H1 (cell line): ENCODE data around the gene PPM1M. TPM values are rescaled to one million over a fixed set of nuclear protein-coding genes. Genes with fewer than 3 reads are reported as not detected.

Experiments
- ASH2L ChIP-seq: fragments of 200-600, 300-600 bp; sonication (generic); IDR thresholded peaks from one replicate; pipeline ENCODE4 v1.7.1; 2017; ENCODE audit warnings: low read length
- EGR1 ChIP-seq: IDR thresholded peaks from 2 replicates; pipeline ENCODE4 v1.6.1; 2011; ENCODE audit warnings: low read depth, low read length, borderline replicate concordance
- GTF2F1 ChIP-seq: IDR thresholded peaks from 2 replicates; pipeline ENCODE4 v1.6.1; 2012; ENCODE audit warnings: low read depth, low read length, improper control_type of control experiment, borderline replicate concordance
- JUN ChIP-seq: IDR thresholded peaks from 2 replicates; pipeline ENCODE4 v1.6.1; 2011; ENCODE audit warnings: low read depth, mild to moderate bottlenecking, improper control_type of control experiment, low read length
- KDM4A ChIP-seq: IDR thresholded peaks from one replicate; pipeline ENCODE4 v1.7.1; 2012; ENCODE audit warnings: low read depth, mild to moderate bottlenecking, moderate library complexity, low read length, inconsistent platforms; ENCODE audit not compliant: severe bottlenecking
- NRF1 ChIP-seq: IDR thresholded peaks from 2 replicates; pipeline ENCODE4 v1.6.1; 2011; ENCODE audit warnings: mild to moderate bottlenecking, low read depth, low read length, improper control_type of control experiment
- PHF8 ChIP-seq: fragments of 200-600 bp; sonication (generic); conservative IDR thresholded peaks from 2 replicates; pipeline ENCODE4 v1.7.1; 2012; ENCODE audit warnings: low read depth, mild to moderate bottlenecking, inconsistent platforms, low read length, moderate library complexity
- POLR2A ChIP-seq, 2 experiments: IDR thresholded peaks; 1 replicate in 1 of 2; 2 replicates in 1 of 2; pipeline ENCODE4 v1.6.1; 2011; ENCODE audit warnings: low read depth in 2 of 2, low read length in 2 of 2, mild to moderate bottlenecking in 2 of 2; ENCODE audit errors: control extremely low read depth in 1 of 2
- POLR2AphosphoS5 ChIP-seq: IDR thresholded peaks from 2 replicates; pipeline ENCODE4 v1.6.1; 2011; ENCODE audit warnings: low read depth, low read length
- RAD21 ChIP-seq, 2 experiments: IDR thresholded peaks in 1 of 2; conservative IDR thresholded peaks in 1 of 2; 2 replicates each; pipeline ENCODE4 v1.6.1; 2011; ENCODE audit warnings: low read depth in 2 of 2, low read length in 2 of 2, improper control_type of control experiment in 1 of 2, inconsistent platforms in 1 of 2, mild to moderate bottlenecking in 1 of 2, moderate library complexity in 1 of 2
- RFX5 ChIP-seq: IDR thresholded peaks from 2 replicates; pipeline ENCODE4 v1.6.1; 2011; ENCODE audit warnings: low read depth, low read length, improper control_type of control experiment, borderline replicate concordance
- SIN3A ChIP-seq, 2 experiments: IDR thresholded peaks in 1 of 2; conservative IDR thresholded peaks in 1 of 2; 2 replicates each; pipeline ENCODE4 v1.6.1; 2011 to 2012; ENCODE audit warnings: low read length in 2 of 2, improper control_type of control experiment in 1 of 2, low read depth in 1 of 2, mild to moderate bottlenecking in 1 of 2
- TAF1 ChIP-seq: IDR thresholded peaks from 2 replicates; pipeline ENCODE4 v1.6.1; 2011; ENCODE audit warnings: mild to moderate bottlenecking, low read depth, low read length
- TBP ChIP-seq: IDR thresholded peaks from 2 replicates; pipeline ENCODE4 v1.6.1; 2011; ENCODE audit warnings: low read depth, low read length, improper control_type of control experiment
- polyA plus RNA-seq, 7 experiments: library from polyadenylated mRNA; depleted of rRNA in 3 of 7; stranded (reverse) in 5 of 7; unstranded in 2 of 7; fragments of >200 nt in 5 of 7; fragments of 200-250 nt in 2 of 7; gene quantifications; 1 replicate in 5 of 7; 2 replicates in 1 of 7; 4 replicates in 1 of 7; pipeline versions ENCODE4 v1.2.1 to v1.2.3, GENCODE V29; 2011 to 2013; ENCODE audit warnings: missing spikeins in 2 of 7, mixed read lengths in 2 of 7
- total RNA-seq: library from RNA; stranded (reverse); fragmentation: NEBNext Ultra II Directional; extraction: Animal tissue kit (Norgen Biotek cat#: 25700); gene quantifications from 2 replicates; pipeline ENCODE4 v1.2.1, GENCODE V29; 2021
- TF ChIP-seq, protein P1 (sequence below): IDR thresholded peaks from 2 replicates; pipeline ENCODE4 v1.6.1; 2012; ENCODE audit warnings: inconsistent platforms

Gene PPM1M
- total and polyA plus RNA-seq, 2 of the 8 experiments (the other 6 are each of a cell fraction or from before 2014, with no cell fraction given): 5.2 to 6.3 TPM

DNA sequence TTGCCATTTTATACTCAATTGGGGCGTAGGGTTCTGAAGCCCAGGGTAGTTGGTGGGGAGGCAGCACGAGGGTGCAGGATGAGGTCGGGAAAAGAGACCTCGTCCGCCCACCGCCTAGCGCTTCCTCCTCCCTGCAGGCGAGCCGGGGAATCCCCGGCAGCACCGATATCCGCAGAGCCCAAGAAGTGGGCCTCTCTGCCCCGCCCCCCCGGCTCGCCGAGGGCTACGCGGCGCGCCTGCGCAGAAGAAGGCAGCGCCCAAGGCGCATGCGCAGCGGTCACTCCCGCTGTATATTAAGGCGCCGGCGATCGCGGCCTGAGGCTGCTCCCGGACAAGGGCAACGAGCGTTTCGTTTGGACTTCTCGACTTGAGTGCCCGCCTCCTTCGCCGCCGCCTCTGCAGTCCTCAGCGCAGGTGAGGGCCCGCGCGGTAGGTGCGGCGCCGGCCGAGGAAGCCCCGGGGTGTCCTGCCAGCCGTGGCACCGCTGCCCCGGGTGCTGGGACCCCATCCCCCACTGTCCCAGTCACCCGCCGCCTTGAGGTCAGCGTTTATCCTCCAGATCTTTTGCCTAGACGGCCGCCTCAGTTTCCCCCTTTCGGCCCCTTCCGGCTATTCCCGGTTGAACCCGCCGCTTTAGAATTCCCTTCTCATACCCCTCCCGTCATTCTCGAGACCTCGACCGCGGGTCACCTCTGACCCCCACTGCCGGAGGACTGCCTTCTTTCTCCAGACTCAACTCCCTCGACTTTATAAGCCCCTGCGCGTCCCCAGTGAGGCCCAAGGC lies 47.5 kb upstream of the PPM1M start, which contains the start of gene ALAS1 (continued):
- TF ChIP-seq NRF1 (peak; percentile 99), RAD21 (IDR thresholded peaks at IDR 0.05 in 1 of 2, conservative IDR thresholded peaks at IDR 0.05 in 1 of 2; ENCODE audit: low read depth in 2 of 2, low read length in 2 of 2) (peak in 1 of 2 experiments; percentile 27; a peak in 2 of 4 replicates), RFX5 (no peak), EGR1 (no peak), JUN (0 out of 2 replicates have a peak, but pooled peaks have one; percentile 23), PHF8 (peak; percentile 79), POLR2AphosphoS5 (peak; percentile 85), SIN3A (conservative IDR thresholded peaks at IDR 0.05 in 1 of 2, IDR thresholded peaks at IDR 0.05 in 1 of 2; ENCODE audit: low read depth in 1 of 2, low read length in 2 of 2) (peak; percentile 15 to 49; a peak in 1 of 4 replicates), GTF2F1 (no peak), POLR2A (IDR thresholded peaks at IDR 0.05; ENCODE audit: control extremely low read depth in 1 of 2, low read depth in 2 of 2, low read length in 2 of 2) (peak in 1 of 2 experiments; percentile 85; a peak in 2 of 3 replicates), TBP (peak; percentile 91), ASH2L (peak; percentile 86), TAF1 (peak; percentile 77; the same call in 1 of the 2 replicates), KDM4A (peak; percentile 63)
- TF ChIP-seq, protein P1, sequence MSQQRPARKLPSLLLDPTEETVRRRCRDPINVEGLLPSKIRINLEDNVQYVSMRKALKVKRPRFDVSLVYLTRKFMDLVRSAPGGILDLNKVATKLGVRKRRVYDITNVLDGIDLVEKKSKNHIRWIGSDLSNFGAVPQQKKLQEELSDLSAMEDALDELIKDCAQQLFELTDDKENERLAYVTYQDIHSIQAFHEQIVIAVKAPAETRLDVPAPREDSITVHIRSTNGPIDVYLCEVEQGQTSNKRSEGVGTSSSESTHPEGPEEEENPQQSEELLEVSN: peak; percentile 79
